Coronary artery (tissue), 2 donors: ENCODE data around the gene SLC22A23.

Experiments used
- DNase-seq: peaks from one replicate; pipeline ENCODE4 v3.0.0-alpha.2; 2017; ENCODE audit warnings: low spot score
- H3K27ac ChIP-seq, 2 donors: fragments of 200-600 bp; sonication (generic); one replicate each; pipeline ENCODE4 v1.5.1; 2016 to 2019
- H3K4me3 ChIP-seq: fragments of 200-600 bp; sonication (generic); 2 replicates; pipeline ENCODE4 v1.5.1; 2016; ENCODE audit warnings: mild to moderate bottlenecking, moderate library complexity
- CTCF ChIP-seq: fragments of 200-600 bp; sonication (generic); IDR thresholded peaks from one replicate; pipeline ENCODE4 v1.5.1; 2019; ENCODE audit warnings: antibody characterized with exemption

SLC22A23 gene

GRCh38 chr6:3277251-3277650 is 179.6 kb downstream of the SLC22A23 start:
- Histone ChIP-seq H3K4me3 (no peak overlapping the region), H3K27ac (no peak overlapping the region)
- DNase-seq, result no peak
- no peak for TF ChIP-seq CTCF

GRCh38 chr6:3276174-3277167 is 180.4 kb downstream of the SLC22A23 start:
- no peak overlapping the region for H3K27ac ChIP-seq
- no peak for TF ChIP-seq CTCF
- no peak for DNase-seq
- no peak overlapping the region for H3K4me3 ChIP-seq

GRCh38 chr6:3273707-3274521 is 182.9 kb downstream of the SLC22A23 start:
- Histone ChIP-seq H3K4me3 (no peak overlapping the region), H3K27ac (no peak overlapping the region)
- no peak for DNase-seq
- no peak for TF ChIP-seq CTCF

DNA sequence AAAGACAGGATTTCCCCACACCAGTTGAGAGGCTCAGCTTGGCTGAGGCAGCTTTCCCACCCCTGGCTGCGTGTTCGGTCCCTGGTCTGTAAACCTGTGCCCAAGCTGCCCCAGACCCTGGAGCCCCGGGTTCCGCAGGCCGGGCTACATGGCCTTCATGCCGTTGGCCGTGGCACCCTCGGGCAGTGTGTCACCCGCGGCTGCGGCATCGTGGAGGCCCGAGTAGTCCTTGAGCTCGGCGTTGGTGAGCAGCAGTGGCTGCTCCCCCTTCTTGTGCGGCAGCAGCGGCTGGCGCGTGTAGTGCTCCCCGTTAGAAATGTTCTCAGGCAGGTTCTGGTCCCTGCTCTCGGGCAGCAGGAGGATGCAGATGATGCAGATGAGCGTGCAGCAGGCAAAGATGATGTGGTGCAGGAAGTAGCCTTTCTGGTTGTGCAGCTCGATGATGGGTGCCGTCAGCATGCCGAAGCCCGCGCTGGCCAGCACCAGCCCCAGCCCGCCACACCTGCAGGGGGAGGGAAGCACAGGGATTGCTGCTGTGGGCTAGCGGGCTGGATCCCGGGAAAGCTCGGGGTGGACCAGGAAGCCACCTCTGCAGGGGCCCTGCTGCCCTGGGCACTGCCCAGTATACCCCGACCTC is 183.8 kb downstream of the SLC22A23 start:
- DNase-seq, result no peak
- H3K27ac ChIP-seq, result no peak overlapping the region
- no peak for TF ChIP-seq CTCF

GRCh38 chr6:3271756-3272155 is 185.1 kb downstream of the SLC22A23 start:
- H3K27ac ChIP-seq, result no peak overlapping the region
- no peak for TF ChIP-seq CTCF
- no peak overlapping the region for H3K4me3 ChIP-seq
- DNase-seq, result no peak

More for the DNA sequence above, 183.8 kb downstream of the SLC22A23 start:
- H3K4me3 ChIP-seq, result no peak overlapping the region

GRCh38 chr6:3270258-3270657 is 186.6 kb downstream of the SLC22A23 start:
- no peak for DNase-seq
- no peak for TF ChIP-seq CTCF
- H3K27ac ChIP-seq, result no peak overlapping the region
- H3K4me3 ChIP-seq, result no peak overlapping the region
